Measurements from ENCODE around the gene ZNF483.
"Not testable (repeated sequence)": the region's sequence is repeated elsewhere in the genome, so short reads cannot be mapped to it uniquely, and the experiment has no call there.

ZNF483 gene

DNA sequence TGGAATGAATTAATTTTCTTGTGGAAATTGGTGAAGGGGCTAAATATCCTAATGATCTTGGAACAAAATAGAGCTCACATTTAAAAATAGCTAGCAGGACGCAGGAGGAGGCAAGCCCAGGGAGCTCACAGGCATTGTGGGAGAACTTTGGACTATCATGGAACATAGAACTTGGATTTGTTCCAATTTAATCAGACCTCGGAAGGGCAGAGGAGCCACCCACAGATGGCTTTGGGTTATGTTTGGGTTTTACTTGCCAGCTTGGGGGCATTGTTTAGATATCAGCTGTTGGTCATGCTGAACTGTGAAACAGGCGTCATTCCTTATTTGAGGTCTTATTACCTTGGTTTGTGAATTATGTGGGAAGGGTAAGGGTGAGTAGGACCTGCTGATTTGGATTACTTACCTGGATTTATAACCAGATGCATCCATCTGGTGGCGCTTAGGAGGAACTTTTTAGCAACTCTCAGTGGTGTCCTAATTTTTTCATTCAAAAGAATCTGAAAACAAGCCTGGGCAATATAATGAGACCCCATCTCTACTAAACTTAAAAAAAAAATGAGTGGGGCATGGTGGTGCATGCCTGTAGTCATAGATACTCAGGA, 88.6 kb downstream of the ZNF483 start:
- DNase-seq = no peak

DNA sequence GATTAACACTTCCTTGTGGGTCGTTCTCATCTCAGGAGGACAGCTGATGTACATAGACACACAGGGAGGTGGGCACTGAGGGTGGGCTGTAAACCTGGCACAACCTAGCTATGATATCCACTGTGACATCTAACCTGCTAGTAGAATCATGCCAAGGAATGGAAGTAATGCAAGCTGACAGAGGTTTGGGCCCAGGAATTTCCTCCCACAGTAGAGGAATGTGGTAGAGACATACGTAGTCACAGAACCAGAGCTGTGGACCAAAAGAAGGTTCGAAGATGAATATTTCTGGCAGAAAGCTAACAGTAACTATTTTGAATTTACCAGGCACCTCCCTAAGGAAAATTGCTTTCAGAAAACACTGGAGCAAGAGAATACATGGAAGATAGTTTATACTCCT, 90.9 kb downstream of the ZNF483 start:
- no peak for DNase-seq

DNA sequence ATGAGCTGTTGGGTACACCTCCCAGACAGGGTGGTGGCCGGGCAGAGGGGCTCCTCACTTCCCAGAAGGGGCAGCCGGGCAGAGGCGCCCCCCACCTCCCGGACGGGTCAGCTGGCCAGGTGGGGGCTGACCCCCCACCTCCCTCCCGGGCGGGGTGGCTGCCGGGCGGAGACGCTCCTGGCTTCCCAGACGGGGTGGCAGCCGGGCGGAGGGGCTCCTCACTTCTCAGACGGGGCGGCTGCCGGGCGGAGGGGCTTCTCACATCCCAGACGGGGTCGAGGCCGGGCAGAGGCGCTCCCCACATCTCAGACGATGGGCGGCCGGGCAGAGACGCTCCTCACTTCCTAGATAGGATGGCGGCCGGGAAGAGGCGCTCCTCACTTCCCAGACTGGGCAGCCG, 92.4 kb downstream of the ZNF483 start:
- not testable (repeated sequence) for DNase-seq

DNA sequence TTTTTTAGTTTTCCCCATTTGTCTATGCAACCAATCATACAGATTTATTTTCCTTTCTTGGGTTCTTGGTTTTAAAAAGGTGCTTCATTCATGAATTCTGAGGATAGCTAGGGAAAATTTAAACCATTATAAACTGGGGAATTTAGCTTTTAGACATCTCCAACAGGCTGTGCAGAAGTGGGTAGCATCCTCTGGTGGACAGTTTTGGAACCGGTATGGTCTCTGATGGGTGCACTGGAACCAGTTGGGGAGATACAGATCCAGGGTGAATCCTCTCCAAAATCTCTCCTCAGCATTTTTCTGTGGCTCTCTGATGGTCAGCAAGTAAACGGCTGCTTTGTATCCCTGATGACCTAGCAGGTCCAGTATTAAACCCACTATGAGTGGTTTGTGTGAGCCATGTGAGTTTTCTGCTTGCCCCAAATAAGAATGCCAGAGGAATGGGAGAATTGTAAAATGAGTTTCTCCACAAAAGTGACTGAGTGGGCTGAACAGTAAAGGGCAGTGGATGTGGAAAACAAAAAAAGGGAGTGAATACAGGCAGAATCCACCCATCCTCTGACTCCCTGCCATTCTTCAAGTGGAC, 97.0 kb downstream of the ZNF483 start:
- DNase-seq = peak; percentile 43

DNA sequence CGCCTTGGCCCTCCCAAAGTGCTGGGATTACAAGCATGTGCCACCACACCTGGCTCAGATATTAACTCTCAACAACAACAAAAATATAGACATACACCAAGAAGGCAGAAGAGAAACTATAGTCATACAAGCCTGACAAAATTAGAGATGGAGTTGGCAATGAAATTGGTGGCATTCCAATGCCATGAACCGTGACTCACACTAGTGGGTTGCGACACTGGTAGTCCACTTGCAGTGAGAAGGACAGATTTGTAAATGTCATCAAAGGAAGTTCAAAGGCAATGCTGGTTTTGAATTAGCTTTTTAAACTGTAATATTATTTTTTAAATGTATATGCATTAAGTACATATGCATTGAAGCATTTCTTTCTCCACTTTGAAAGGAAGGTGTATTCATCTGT, 97.6 kb downstream of the ZNF483 start:
- DNase-seq = peak; percentile 68
